GM19463 (cell line): ENCODE data around the gene SFPQ.
"Not testable (repeated sequence)": the region's sequence is repeated elsewhere in the genome, so short reads cannot be mapped to it uniquely, and the experiment has no call there.

Source experiments
- ATAC-seq: cut with Tn5 transposase; IDR thresholded peaks from one replicate; pipeline ENCODE4 v1.9.1; 2021; ENCODE audit warnings: mild to moderate bottlenecking, moderate library complexity; ENCODE audit not compliant: unreplicated experiment

SFPQ gene

DNA sequence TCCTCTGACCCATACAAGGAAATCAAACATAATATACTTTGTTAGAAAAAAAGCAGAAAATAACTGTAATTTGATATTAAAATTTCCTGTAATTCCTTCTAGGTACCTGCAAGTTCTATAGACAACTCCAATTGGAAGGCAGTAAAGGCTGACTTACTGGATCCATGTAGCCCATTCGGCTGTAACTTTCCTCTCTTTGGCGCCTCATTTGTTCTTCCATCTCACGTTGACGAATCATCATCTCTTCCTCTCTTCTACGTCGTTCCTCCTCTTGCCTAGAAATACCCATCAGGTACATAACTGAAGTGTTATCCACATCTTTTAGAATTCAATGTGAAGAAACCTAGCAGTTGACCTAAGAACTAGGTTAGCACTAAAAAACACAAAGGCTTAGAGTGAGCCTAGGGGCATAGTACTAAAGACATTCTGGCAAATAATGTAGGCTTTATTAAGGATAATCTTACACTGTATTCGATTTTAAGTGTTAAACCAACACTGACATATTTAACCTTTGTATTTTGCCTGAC, 5.1 kb downstream of the SFPQ start:
- no peak for ATAC-seq

GRCh38 chr1:35186239-35186638, 6.7 kb downstream of the SFPQ start:
- no peak for ATAC-seq

DNA sequence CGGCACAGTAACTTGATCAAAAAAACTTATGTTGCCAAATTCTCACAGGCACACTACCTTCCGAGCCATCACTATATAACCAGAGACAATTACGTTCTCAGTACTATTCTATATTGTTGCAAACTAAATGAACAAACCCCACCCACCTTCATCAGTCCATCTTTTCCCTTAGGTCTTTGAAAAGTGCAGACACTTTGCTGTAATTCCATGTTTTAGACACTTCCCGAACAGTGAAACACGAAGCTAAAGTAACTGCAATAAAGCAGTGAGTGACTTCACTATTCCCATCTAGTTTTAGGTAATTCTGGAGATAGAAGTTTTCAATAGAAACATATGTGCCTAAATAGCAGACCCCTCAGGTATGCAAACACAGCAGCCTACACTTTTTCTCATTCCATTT, 7.7 kb downstream of the SFPQ start:
- ATAC-seq = no peak

GRCh38 chr1:35184495-35185199, 8.3 kb downstream of the SFPQ start:
- no peak for ATAC-seq

- no peak for ATAC-seq
Measured at GRCh38 chr1:35181790-35182455, 11.0 kb downstream of the SFPQ start.

GRCh38 chr1:35180776-35181374, 12.1 kb downstream of the SFPQ start:
- no peak for ATAC-seq

GRCh38 chr1:35179908-35180307, 13.0 kb downstream of the SFPQ start:
- ATAC-seq = no peak

- no peak for ATAC-seq
Measured at GRCh38 chr1:35178874-35179380, 14.0 kb downstream of the SFPQ start.

- no peak for ATAC-seq
Measured at GRCh38 chr1:35178295-35178695, 14.7 kb downstream of the SFPQ start.

- no peak for ATAC-seq
Measured at GRCh38 chr1:35177237-35177786, 15.6 kb downstream of the SFPQ start.

DNA sequence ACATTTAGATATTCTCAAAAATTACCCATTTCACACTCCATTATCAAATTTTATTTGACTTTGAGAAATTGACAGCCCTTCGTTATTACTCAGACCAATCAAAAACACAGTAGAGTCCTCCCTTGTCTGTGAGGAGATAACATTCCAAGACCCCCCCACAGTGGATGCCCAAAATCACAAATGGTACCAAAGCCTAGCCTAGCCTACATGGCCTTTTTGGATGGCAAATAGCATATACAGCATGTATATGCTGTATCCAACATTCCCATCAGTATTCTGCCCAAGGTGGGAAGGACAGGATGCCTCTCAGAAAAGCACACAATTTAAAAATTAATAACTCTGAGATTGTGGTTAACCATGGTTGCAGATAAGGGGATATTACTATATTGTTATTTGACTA, 17.3 kb downstream of the SFPQ start:
- no peak for ATAC-seq

GRCh38 chr1:35175098-35175576, 17.8 kb downstream of the SFPQ start:
- ATAC-seq = no peak

DNA sequence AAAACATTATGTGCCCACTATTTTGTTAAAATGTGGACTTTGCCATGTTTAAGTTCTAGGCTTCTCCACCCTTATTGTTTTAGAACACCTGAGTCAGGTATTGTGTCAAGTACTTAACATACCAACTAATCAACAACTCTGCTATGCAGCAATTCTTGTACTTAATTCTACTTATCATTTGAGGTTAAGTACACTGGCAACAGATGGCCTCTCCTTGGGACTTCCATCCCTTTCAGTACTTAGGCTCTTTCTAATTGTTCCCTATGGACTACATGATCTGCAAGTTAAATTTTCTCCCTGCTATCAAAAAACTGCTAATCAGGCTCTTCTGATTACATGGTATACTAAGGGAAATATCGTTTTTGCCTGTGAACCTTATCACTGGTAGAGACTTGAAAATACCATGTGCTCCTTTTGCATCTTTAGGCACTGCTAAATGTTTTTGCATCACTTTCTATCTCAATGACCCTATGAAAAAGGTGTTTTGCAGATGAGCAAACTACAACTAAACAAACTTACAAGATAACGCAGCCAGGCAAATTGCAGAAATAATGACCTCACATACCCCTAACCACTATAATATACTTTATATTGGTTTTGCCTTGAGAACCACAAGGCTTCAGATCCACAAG, 18.9 kb downstream of the SFPQ start:
- ATAC-seq = no peak

GRCh38 chr1:35173491-35173890, 19.5 kb downstream of the SFPQ start:
- ATAC-seq = no peak

- ATAC-seq = no peak
Measured at GRCh38 chr1:35172022-35172421, 20.9 kb downstream of the SFPQ start.

GRCh38 chr1:35171579-35171978, 21.4 kb downstream of the SFPQ start:
- ATAC-seq = no peak

DNA sequence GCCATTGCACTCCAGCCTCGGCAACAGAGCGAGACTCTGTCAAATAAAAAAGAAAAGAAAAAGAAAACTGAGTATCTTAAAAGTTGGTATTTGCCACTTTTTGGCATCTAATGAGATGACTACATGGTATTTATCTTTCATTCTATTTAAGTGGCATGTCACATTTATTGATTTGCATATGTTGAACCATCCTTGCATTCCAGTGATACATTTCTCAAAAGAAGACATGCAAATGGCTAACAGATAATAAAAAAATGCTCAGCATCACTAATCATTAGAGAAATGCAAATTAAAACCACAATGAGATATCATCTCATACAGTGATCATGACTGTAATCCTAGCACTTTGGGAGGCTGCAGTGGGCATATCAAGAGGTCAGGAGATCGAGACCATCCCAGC, 28.1 kb downstream of the SFPQ start:
- no peak for ATAC-seq

DNA sequence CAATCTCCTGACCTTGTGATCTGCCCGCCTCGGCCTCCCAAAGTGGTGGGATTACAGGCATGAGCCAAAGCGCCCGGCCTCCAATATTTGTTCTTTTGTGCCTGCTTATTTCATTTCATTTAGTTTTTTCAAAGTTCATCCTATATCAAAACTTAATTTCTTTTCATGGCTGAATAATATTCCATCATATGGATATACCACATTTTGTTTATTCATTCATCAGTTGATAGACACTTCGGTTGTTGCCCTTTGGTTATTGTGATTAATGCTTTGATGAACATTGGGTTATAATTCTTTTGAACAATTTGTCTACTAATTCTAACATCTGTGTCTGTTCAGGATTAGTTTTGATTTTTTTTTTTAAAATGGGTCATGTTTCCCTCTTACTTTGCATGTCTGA, 41.7 kb downstream of the SFPQ start:
- no peak for ATAC-seq

GRCh38 chr1:35145892-35146549, 46.9 kb downstream of the SFPQ start:
- ATAC-seq = not testable (repeated sequence)

DNA sequence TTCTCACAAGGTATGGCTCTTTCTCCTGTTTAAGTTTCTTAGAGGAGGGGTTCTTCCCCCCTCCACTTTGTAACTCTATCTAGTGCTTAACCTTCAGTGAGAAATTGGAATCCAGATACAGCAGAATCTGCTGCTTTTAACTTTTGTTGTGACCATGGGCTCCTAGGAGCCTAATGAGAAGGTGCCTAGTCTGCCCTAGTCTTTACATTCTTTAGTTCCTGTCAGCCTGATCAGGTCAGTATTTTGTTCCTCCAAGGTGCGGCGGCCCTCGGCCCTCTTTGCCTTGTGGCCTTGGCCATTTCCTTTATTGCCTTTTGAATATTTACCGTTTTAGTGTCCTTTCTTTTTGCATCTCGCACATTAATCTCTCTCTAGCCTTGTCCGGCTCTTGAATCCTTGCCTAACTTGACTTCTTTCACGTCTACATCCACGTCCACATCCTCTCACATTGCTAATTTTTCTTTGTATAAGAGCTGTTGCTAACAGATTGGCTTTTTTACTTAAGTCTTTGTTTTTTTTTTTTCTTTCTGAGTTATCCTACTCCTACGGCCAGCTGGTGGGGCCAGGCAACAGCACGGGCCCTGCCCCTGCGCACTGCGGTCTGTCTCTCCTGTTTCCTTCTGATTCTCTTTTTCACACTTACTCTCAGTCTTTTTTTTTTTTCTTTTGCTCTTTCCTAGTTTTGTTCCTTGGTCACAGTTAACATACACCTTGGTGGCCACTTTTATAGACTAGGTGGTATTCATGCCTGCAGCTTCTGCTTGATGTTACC, 49.0 kb downstream of the SFPQ start:
- ATAC-seq = no peak
